Measurements from ENCODE around the gene ZNF784. TPM values are rescaled to one million over a fixed set of nuclear protein-coding genes. Genes with fewer than 3 reads are reported as not detected.

The ZNF784 gene
- total and polyA plus RNA-seq, 2 of the 8 experiments (the other 6 are each of a cell fraction or from before 2014, with no cell fraction given) = 6.5 to 8.0 TPM

DNA sequence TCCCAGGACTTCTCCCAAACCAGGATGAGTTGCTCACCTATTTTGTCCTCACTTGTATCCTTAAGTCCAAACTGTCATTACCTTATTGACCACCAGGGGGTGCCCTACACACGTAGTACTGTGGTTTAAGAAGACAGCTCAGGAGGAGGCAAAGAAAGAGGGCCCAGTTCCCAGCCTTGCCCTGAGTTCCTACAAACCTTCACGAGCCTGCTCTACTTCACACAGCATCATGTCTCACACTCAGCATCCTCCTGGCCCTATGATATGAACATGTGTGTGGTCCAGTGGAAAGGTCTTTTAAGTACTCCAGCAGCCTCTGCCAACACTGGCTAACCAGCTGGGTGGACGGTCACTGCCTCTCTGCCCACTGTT lies 8.1 kb upstream of the ZNF784 start:
- Histone ChIP-seq H3K36me3 (ENCODE audit: control insufficient read depth in 2 of 4, insufficient read depth in 4 of 4, low read length in 3 of 4) (no peaks in the 10 kb centered on the region), H3K79me2 (ENCODE audit: control insufficient read depth in 1 of 2, insufficient read depth in 2 of 2, low read length in 2 of 2) (peaks cover 4 to 22% of the 10 kb centered on the region in 2 experiments; a peak in 3 of 4 replicates), H3K23ac (ENCODE audit: insufficient read length) (no peak overlapping the region), H3K23me2 (ENCODE audit: low read depth, low read length) (peaks cover 11% of the 10 kb centered on the region), H3K9ac (replicated peaks in 1 of 4; ENCODE audit: extremely low read depth in 1 of 4, low read depth in 3 of 4, low read length in 3 of 4) (no peak overlapping the region; a peak in 1 of 7 replicates), H2BK5ac (ENCODE audit: low read depth, low read length) (no peak overlapping the region), H3K9me3 (ENCODE audit: insufficient read depth in 2 of 2, low read depth in 1 of 2, low read length in 1 of 2) (no peaks in the 10 kb centered on the region), H2BK15ac (ENCODE audit: low read length) (no peak overlapping the region), H3K18ac (ENCODE audit: extremely low read depth, low read length) (no peak overlapping the region), H2BK12ac (ENCODE audit: low read depth, low read length) (no peak overlapping the region), H4K5ac (ENCODE audit: insufficient read length, low read depth, low read length) (no peak overlapping the region), H3K27me3 (replicated peaks in 1 of 4; ENCODE audit: control insufficient read depth in 3 of 4, extremely low read depth in 1 of 4, insufficient read depth in 3 of 4, low read length in 3 of 4) (no peaks in the 10 kb centered on the region), H3K4me2 (ENCODE audit: insufficient read depth in 1 of 2, low read depth in 2 of 2, low read length in 2 of 2) (no peak overlapping the region), H4K8ac (ENCODE audit: extremely low read depth, insufficient read depth, low read length) (no peak overlapping the region), H2AFZ (ENCODE audit: low read length) (peak overlapping the region; percentile 45; the same call in 1 of the 2 replicates), H4K91ac (replicated peaks; ENCODE audit: insufficient read length, low read length) (no peak overlapping the region), H4K20me1 (replicated peaks in 1 of 2; ENCODE audit: control insufficient read depth in 1 of 2, insufficient read depth in 2 of 2, low read length in 2 of 2) (peaks cover 3 to 7% of the 10 kb centered on the region in 2 experiments), H3K79me1 (ENCODE audit: low read depth, low read length) (peaks cover 13% of the 10 kb centered on the region), H2BK20ac (ENCODE audit: low read length) (no peak overlapping the region), H2BK120ac (replicated peaks; ENCODE audit: low read depth, low read length) (no peak overlapping the region), H3K4me1 (replicated peaks in 1 of 4; ENCODE audit: control insufficient read depth in 3 of 4, insufficient read depth in 4 of 4, low read length in 3 of 4) (peaks cover 3 to 6% (median 6%) of the 10 kb centered on the region in 4 experiments; a peak in 6 of 7 replicates), H2AK5ac (ENCODE audit: low read depth, low read length) (no peak overlapping the region), H3K14ac (ENCODE audit: insufficient read length) (no peak overlapping the region), H3K56ac (replicated peaks; ENCODE audit: insufficient read length, low read depth, low read length) (no peak overlapping the region), H3K4me3 (ENCODE audit: extremely low read depth in 1 of 4, insufficient read depth in 2 of 4, low read depth in 3 of 4, low read length in 4 of 4) (no peak overlapping the region), H3K27ac (ENCODE audit: low read depth, low read length) (no peak overlapping the region), H3K4ac (replicated peaks; ENCODE audit: insufficient read length, low read depth, low read length) (no peak overlapping the region)
- DNase-seq (ENCODE audit: low read depth in 1 of 2, low spot score in 2 of 2) (peak in 1 of 2 experiments; percentile 94), FAIRE-seq (peak; percentile 28)
- 46% methylated on average over 3 of the region's 3 CpGs; no CpG with 5 or more reads in 1 of the 2 experiments for WGBS, 2 experiments (ENCODE audit: extremely low coverage in 1 of 2, insufficient coverage in 1 of 2, insufficient read length in 1 of 2, insufficient replicate concordance in 2 of 2, low coverage in 1 of 2, low lambda C conversion rate in 2 of 2, missing lambda C conversion rate in 1 of 2)
- ChIA-PET CTCF (ENCODE audit: partially characterized antibody) (interaction anchor here (0.5 to 5.3 kb wide), 49 partner anchors 10 to 1159 kb away, joined by 3 to 56 read pairs (median 4); partner anchors contain the start of genes CCDC106, CDC42EP5, FIZ1 and ZNF784), POLR2A (ENCODE audit: partially characterized antibody) (interaction anchor here (0.7 to 8.8 kb wide), 11 partner anchors 14 to 229 kb away, joined by 3 to 96 read pairs (median 4); partner anchors contain the start of genes CCDC106, FIZ1, NAT14 and ZNF524)
- no peak for TF ChIP-seq BACH1 (IDR thresholded peaks at IDR 0.05; ENCODE audit: low read length)
- no peak for TF ChIP-seq SP4 (IDR thresholded peaks at IDR 0.05; ENCODE audit: low read length)
- TF ChIP-seq, protein P1, sequence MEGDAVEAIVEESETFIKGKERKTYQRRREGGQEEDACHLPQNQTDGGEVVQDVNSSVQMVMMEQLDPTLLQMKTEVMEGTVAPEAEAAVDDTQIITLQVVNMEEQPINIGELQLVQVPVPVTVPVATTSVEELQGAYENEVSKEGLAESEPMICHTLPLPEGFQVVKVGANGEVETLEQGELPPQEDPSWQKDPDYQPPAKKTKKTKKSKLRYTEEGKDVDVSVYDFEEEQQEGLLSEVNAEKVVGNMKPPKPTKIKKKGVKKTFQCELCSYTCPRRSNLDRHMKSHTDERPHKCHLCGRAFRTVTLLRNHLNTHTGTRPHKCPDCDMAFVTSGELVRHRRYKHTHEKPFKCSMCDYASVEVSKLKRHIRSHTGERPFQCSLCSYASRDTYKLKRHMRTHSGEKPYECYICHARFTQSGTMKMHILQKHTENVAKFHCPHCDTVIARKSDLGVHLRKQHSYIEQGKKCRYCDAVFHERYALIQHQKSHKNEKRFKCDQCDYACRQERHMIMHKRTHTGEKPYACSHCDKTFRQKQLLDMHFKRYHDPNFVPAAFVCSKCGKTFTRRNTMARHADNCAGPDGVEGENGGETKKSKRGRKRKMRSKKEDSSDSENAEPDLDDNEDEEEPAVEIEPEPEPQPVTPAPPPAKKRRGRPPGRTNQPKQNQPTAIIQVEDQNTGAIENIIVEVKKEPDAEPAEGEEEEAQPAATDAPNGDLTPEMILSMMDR (IDR thresholded peaks at IDR 0.05; ENCODE audit: control extremely low read depth in 1 of 3, insufficient read depth in 1 of 3, low read depth in 1 of 3, low read length in 3 of 3) = peak; percentile 23 to 85 (median 83)
- TF ChIP-seq GTF2F1 (IDR thresholded peaks at IDR 0.05; ENCODE audit: borderline replicate concordance, low read depth, low read length) = no peak
- TF ChIP-seq EGR1 (IDR thresholded peaks at IDR 0.05; ENCODE audit: borderline replicate concordance, low read depth, low read length) = no peak
- TF ChIP-seq CREB1 (IDR thresholded peaks at IDR 0.05) = no peak
- no peak for TF ChIP-seq HDAC2 (IDR thresholded peaks at IDR 0.05; ENCODE audit: borderline replicate concordance in 1 of 2, low read depth in 2 of 2, low read length in 2 of 2)
- TF ChIP-seq BRCA1 (IDR thresholded peaks at IDR 0.05; ENCODE audit: low read depth, low read length) = no peak
- TF ChIP-seq, protein P2, sequence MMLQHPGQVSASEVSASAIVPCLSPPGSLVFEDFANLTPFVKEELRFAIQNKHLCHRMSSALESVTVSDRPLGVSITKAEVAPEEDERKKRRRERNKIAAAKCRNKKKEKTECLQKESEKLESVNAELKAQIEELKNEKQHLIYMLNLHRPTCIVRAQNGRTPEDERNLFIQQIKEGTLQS (IDR thresholded peaks at IDR 0.05; ENCODE audit: insufficient read depth, low read depth, low read length) = no peak
- TF ChIP-seq RAD21 (IDR thresholded peaks at IDR 0.05 in 1 of 2, conservative IDR thresholded peaks at IDR 0.05 in 1 of 2; ENCODE audit: low read depth in 2 of 2, low read length in 2 of 2) = peak; percentile 73 to 81
